Endodermal cell (in vitro differentiated cells): ENCODE data around the gene DUS1L. TPM values are rescaled to one million over a fixed set of nuclear protein-coding genes. Genes with fewer than 3 reads are reported as not detected.

ENCODE experiments used
- DNase-seq: peaks from one replicate; pipeline ENCODE4 v3.0.0-alpha.2; 2017
- H3K27ac ChIP-seq: 2 replicates; pipeline ENCODE4 v1.5.1; 2013; ENCODE audit warnings: mild to moderate bottlenecking, low read depth, low read length, moderate library complexity
- H3K27me3 ChIP-seq: 2 replicates; pipeline ENCODE4 v1.6.1; 2013; ENCODE audit warnings: mild to moderate bottlenecking, low read length, moderate library complexity; ENCODE audit not compliant: insufficient read depth, control insufficient read depth, poor library complexity, severe bottlenecking
- H3K36me3 ChIP-seq: 2 replicates; pipeline ENCODE4 v1.7.0; 2013; ENCODE audit warnings: mild to moderate bottlenecking, low read length, moderate library complexity; ENCODE audit not compliant: control insufficient read depth, insufficient read depth
- H3K4me1 ChIP-seq: one replicate; pipeline ENCODE4 v1.7.0; 2013; ENCODE audit warnings: low read length; ENCODE audit not compliant: control insufficient read depth, insufficient read depth
- H3K4me3 ChIP-seq: 2 replicates; pipeline ENCODE4 v1.5.1; 2013; ENCODE audit warnings: mild to moderate bottlenecking, low read length, moderate library complexity
- H3K9ac ChIP-seq: 2 replicates; pipeline ENCODE4 v1.6.1; 2013; ENCODE audit warnings: mild to moderate bottlenecking, low read length, moderate library complexity; ENCODE audit not compliant: poor library complexity, severe bottlenecking; ENCODE audit errors: extremely low read depth
- H3K9me3 ChIP-seq: 2 replicates; pipeline ENCODE4 v1.6.1; 2013; ENCODE audit warnings: mild to moderate bottlenecking, low read length, moderate library complexity; ENCODE audit not compliant: control insufficient read depth
- H3K27ac Mint-ChIP-seq: 2 replicates; pipeline ENCODE4 v1.8.0; 2020; ENCODE audit warnings: mixed read lengths
- H3K27me3 Mint-ChIP-seq: 2 replicates; pipeline ENCODE4 v1.8.0; 2021; ENCODE audit warnings: mild to moderate bottlenecking, mixed read lengths; ENCODE audit not compliant: insufficient read depth
- H3K36me3 Mint-ChIP-seq: 2 replicates; pipeline ENCODE4 v1.8.0; 2020; ENCODE audit warnings: low read depth, mixed read lengths
- H3K4me1 Mint-ChIP-seq: 2 replicates; pipeline ENCODE4 v1.8.0; 2020; ENCODE audit warnings: mixed read lengths
- H3K4me3 Mint-ChIP-seq: 2 replicates; pipeline ENCODE4 v1.8.0; 2020; ENCODE audit warnings: mild to moderate bottlenecking, moderate library complexity, mixed read lengths
- H3K9me3 Mint-ChIP-seq: 2 replicates; pipeline ENCODE4 v1.8.0; 2020; ENCODE audit warnings: mild to moderate bottlenecking, mixed read lengths
- CTCF ChIP-seq: fragments of 200-600 bp; sonication (generic); conservative IDR thresholded peaks from 2 replicates; pipeline ENCODE4 v1.5.0; 2021; ENCODE audit warnings: antibody characterized with exemption, mild to moderate bottlenecking
- WGBS, 2 experiments: methylation state at CpG; one replicate each; pipeline versions ENCODE4 v1.1.5 to v1.1.7; 2013; ENCODE audit warnings: missing lambda C conversion rate in 2 of 2, mixed read lengths in 1 of 2; ENCODE audit not compliant: insufficient coverage in 1 of 2, insufficient read length in 1 of 2; 5-methylcytosine and 5-hydroxymethylcytosine counted together
- total RNA-seq, 2 donors: library from RNA; stranded (reverse); fragmentation: NEBNext Ultra II Directional in 1 of 2; extraction: Animal tissue kit (Norgen Biotek cat#: 25700) in 1 of 2; gene quantifications; 2 replicates in 1 of 2; 3 replicates in 1 of 2; pipeline ENCODE4 v1.2.1, GENCODE V29; 2021

The DUS1L gene
- total RNA-seq, 2 donors from 2014 or later = 85.3 to 108 TPM

- Mint-ChIP-seq H3K27ac (no peak overlapping the region), H3K4me3 (no peak overlapping the region), H3K4me1 (peaks cover 4% of the 10 kb centered on the region), H3K9me3 (no peaks in the 10 kb centered on the region), H3K36me3 (peaks cover 11% of the 10 kb centered on the region), H3K27me3 (no peaks in the 10 kb centered on the region)
- TF ChIP-seq CTCF = no peak
- H3K9me3 ChIP-seq = no peaks in the 10 kb centered on the region
- no peak overlapping the region for H3K9ac ChIP-seq
- no peak overlapping the region for H3K27ac ChIP-seq
- no peak overlapping the region for H3K4me3 ChIP-seq
- H3K36me3 ChIP-seq = peaks cover 28% of the 10 kb centered on the region
- no peaks in the 10 kb centered on the region for H3K27me3 ChIP-seq
- 94 to 100% methylated on average over 1 to 20 of the region's 20 CpGs for WGBS, 2 experiments
- H3K4me1 ChIP-seq = no peaks in the 10 kb centered on the region
- no peak for DNase-seq
Measured at GRCh38 chr17:82048571-82048971, 17.0 kb downstream of the DUS1L start.

DNA sequence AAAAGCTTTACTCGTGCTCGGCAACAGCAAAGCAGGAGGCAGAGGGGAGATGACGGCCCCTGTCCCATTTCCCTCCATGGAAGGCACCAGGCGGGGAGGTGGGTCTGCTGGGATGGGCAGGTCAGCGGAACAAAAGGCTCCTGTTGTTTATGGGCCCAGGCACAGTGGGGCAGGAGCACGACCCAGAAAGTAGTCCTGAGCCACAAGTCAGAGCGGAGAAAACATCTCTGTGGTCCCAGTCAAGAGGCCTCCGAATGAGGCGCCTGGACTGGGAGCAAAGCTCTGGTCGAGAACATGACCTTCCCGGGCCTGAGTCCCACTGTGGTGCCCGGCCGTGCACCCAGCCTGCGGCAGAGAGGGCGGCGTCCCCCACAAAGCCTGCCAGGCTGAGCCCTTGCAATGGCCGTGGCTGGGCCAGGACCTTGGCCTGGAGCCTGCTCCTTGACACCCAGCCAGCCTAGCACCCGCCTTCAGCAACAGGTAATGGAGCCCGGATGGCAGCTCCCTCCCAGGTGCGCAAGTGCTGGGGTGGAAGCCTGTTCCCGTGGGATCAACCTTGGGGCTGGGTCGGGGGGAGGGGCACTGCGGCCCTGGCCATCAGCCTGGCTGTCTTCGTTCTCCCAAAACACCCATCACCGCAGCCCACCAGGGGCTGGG lies 17.6 kb downstream of the DUS1L start:
- Mint-ChIP-seq H3K27ac (no peak overlapping the region), H3K36me3 (peaks cover 11% of the 10 kb centered on the region), H3K4me3 (no peak overlapping the region), H3K27me3 (no peaks in the 10 kb centered on the region), H3K9me3 (no peaks in the 10 kb centered on the region), H3K4me1 (peaks cover 4% of the 10 kb centered on the region)
- Histone ChIP-seq H3K4me3 (no peak overlapping the region), H3K27ac (no peak overlapping the region), H3K27me3 (no peaks in the 10 kb centered on the region), H3K4me1 (no peaks in the 10 kb centered on the region), H3K9ac (no peak overlapping the region), H3K36me3 (peaks cover 23% of the 10 kb centered on the region), H3K9me3 (no peaks in the 10 kb centered on the region)
- no peak for TF ChIP-seq CTCF
- DNase-seq = no peak
- 91 to 93% methylated on average over 18 to 25 of the region's 25 CpGs for WGBS, 2 experiments

GRCh38 chr17:82047379-82047778 lies 18.2 kb downstream of the DUS1L start:
- no peaks in the 10 kb centered on the region for H3K4me1 ChIP-seq

More at GRCh38 chr17:82047379-82047778, 18.2 kb downstream of the DUS1L start:
- Histone ChIP-seq H3K36me3 (peaks cover 22% of the 10 kb centered on the region), H3K9me3 (no peaks in the 10 kb centered on the region), H3K4me3 (no peak overlapping the region), H3K27me3 (no peaks in the 10 kb centered on the region), H3K27ac (no peak overlapping the region), H3K9ac (no peak overlapping the region)
- 93 to 95% methylated on average over 13 to 24 of the region's 24 CpGs for WGBS, 2 experiments
- no peak for TF ChIP-seq CTCF
- Mint-ChIP-seq H3K4me1 (peaks cover 4% of the 10 kb centered on the region), H3K36me3 (peaks cover 11% of the 10 kb centered on the region), H3K27me3 (no peaks in the 10 kb centered on the region), H3K27ac (no peak overlapping the region), H3K4me3 (no peak overlapping the region), H3K9me3 (no peaks in the 10 kb centered on the region)
- no peak for DNase-seq
